Astrocyte of the spinal cord (primary cell): ENCODE data around the gene SYTL1.

Source experiments
- DNase-seq: peaks from one replicate; pipeline ENCODE4 v3.0.0; 2011; ENCODE audit warnings: low read depth, low spot score
- H3K4me3 ChIP-seq: 2 replicates; pipeline ENCODE4 v1.5.1; 2011; ENCODE audit warnings: low read depth, mild to moderate bottlenecking, low read length, moderate library complexity
- CTCF ChIP-seq: IDR thresholded peaks from 2 replicates; pipeline ENCODE4 v1.5.1; 2012; ENCODE audit warnings: low read depth, mild to moderate bottlenecking, low read length, inconsistent platforms
- in situ Hi-C: cut with HindIII; loops from 2 replicates; pipeline ENCODE4 v1.10.0; 2017; ENCODE audit warnings: low sequenced_read_pairs

The SYTL1 gene

GRCh38 chr1:27367160-27367650 is 25.4 kb downstream of the SYTL1 start:
- DNase-seq, result no peak
- peak overlapping the region; percentile 66 for H3K4me3 ChIP-seq
- in situ Hi-C loops, result no loop called here
- no peak for TF ChIP-seq CTCF

- peak; percentile 30 for TF ChIP-seq CTCF
- in situ Hi-C loops, result no loop called here
- H3K4me3 ChIP-seq, result no peak overlapping the region
- peak; percentile 31 for DNase-seq
These were observed 27.2 kb downstream of the SYTL1 start for GRCh38 chr1:27368869-27369582.

- H3K4me3 ChIP-seq, result no peak overlapping the region
- no peak for DNase-seq
- no peak for TF ChIP-seq CTCF
- in situ Hi-C loops, result no loop called here
These were observed 30.4 kb downstream of the SYTL1 start for GRCh38 chr1:27372022-27372807.

GRCh38 chr1:27372808-27373690 is 31.2 kb downstream of the SYTL1 start:
- DNase-seq, result no peak
- peak; percentile 42 for TF ChIP-seq CTCF
- in situ Hi-C loops, result no loop called here
- H3K4me3 ChIP-seq, result no peak overlapping the region

GRCh38 chr1:27374362-27375086 is 32.7 kb downstream of the SYTL1 start, which contains the start of gene FCN3:
Gene FCN3 (minus strand): TSS chr1:27374824. CDS start chr1:27374818, 6 bp downstream.
- in situ Hi-C loops, result no loop called here
- DNase-seq, result no peak
- TF ChIP-seq CTCF, result no peak
- H3K4me3 ChIP-seq, result no peak within 1 kb of the TSS
